Body of pancreas (tissue), 4 donors: ENCODE data around the gene CCDC73. TPM values are rescaled to one million over a fixed set of nuclear protein-coding genes. Genes with fewer than 3 reads are reported as not detected.
"Not testable (repeated sequence)": the region's sequence is repeated elsewhere in the genome, so short reads cannot be mapped to it uniquely, and the experiment has no call there.

ENCODE experiments used
- ATAC-seq: fragments of 150-250 bp; one replicate; pipeline ENCODE4 v1.9.1; 2016
- DNase-seq, 4 donors: peaks; one replicate each; pipeline ENCODE4 v3.0.0-alpha.2; 2019
- H3K27ac ChIP-seq, 4 donors: fragments of 200-600 bp; sonication (generic); 1 replicate in 3 of 4; 2 replicates in 1 of 4; pipeline versions ENCODE4 v1.5.1 to v1.6.1; 2016 to 2019; ENCODE audit warnings: mild to moderate bottlenecking in 1 of 4, mixed read lengths in 1 of 4, moderate library complexity in 1 of 4
- H3K27me3 ChIP-seq, 2 donors: fragments of 200-600 bp; sonication (generic); one replicate each; pipeline ENCODE4 v1.6.0; 2016; ENCODE audit warnings: mild to moderate bottlenecking in 1 of 2
- H3K36me3 ChIP-seq, 2 donors: fragments of 200-600 bp; sonication (generic); replicated peaks in 1 of 2; 2 replicates each; pipeline ENCODE4 v1.5.1; 2016; ENCODE audit warnings: low read depth in 2 of 2; ENCODE audit not compliant: insufficient read depth in 1 of 2
- H3K4me1 ChIP-seq: fragments of 200-600 bp; sonication (generic); one replicate; pipeline ENCODE4 v1.6.0; 2016
- H3K4me3 ChIP-seq, 2 donors: fragments of 200-600 bp; sonication (generic); 1 replicate in 1 of 2; 2 replicates in 1 of 2; pipeline ENCODE4 v1.5.1; 2016 to 2019
- H3K9me3 ChIP-seq, 3 donors: fragments of 200-600 bp; sonication (generic); 1 replicate in 2 of 3; 2 replicates in 1 of 3; pipeline ENCODE4 v1.5.1; 2016
- CTCF ChIP-seq, 7 experiments: fragments of 450-650 bp in 4 of 7; fragments of 200-600 bp in 3 of 7; sonication (generic) in 3 of 7; IDR thresholded peaks; one replicate each; pipeline ENCODE4 v1.5.1; 2016 to 2019; ENCODE audit warnings: antibody characterized with exemption in 7 of 7
- POLR2A ChIP-seq, 3 donors: fragments of 450-650 bp; IDR thresholded peaks; one replicate each; pipeline ENCODE4 v1.6.1; 2016; ENCODE audit warnings: antibody characterized with exemption in 3 of 3, mild to moderate bottlenecking in 2 of 3
- WGBS, 2 donors: methylation state at CpG; one replicate each; pipeline ENCODE4 v1.1.5; 2017; 5-methylcytosine and 5-hydroxymethylcytosine counted together
- intact Hi-C: fragments of 100-400 bp; cut with DNase I; formaldehyde crosslinking; loops from one replicate; pipeline ENCODE4 v1.15.1; 2023
- total RNA-seq, 2 donors: library from RNA; depleted of rRNA; stranded (reverse); fragments of >200 nt; gene quantifications; one replicate each; pipeline ENCODE4 v1.1.0, GENCODE V29; 2016

CCDC73 gene
- total RNA-seq, 2 donors from 2014 or later: 0.26 TPM; not detected in 1

- no peaks in the 10 kb centered on the region for H3K9me3 ChIP-seq
- H3K4me3 ChIP-seq: no peak overlapping the region
- no peaks in the 10 kb centered on the region for H3K4me1 ChIP-seq
- no peak for DNase-seq
- no peaks in the 10 kb centered on the region for H3K36me3 ChIP-seq
- H3K27ac ChIP-seq: no peak overlapping the region
- TF ChIP-seq POLR2A (IDR thresholded peaks at IDR 0.05) (no peak), CTCF (IDR thresholded peaks at IDR 0.05) (no peak)
- ATAC-seq: no peak
- intact Hi-C loops: no loop called here
- H3K27me3 ChIP-seq: no peaks in the 10 kb centered on the region
These were observed 163.6 kb downstream of the CCDC73 start for GRCh38 chr11:32630844-32631243.

- Histone ChIP-seq H3K9me3 (peaks cover 0 to 5% (median 0%) of the 10 kb centered on the region in 3 donors), H3K4me3 (no peak overlapping the region), H3K27me3 (no peaks in the 10 kb centered on the region), H3K27ac (no peak overlapping the region), H3K4me1 (no peaks in the 10 kb centered on the region), H3K36me3 (no peaks in the 10 kb centered on the region)
- no peak for DNase-seq
- intact Hi-C loops: no loop called here
- no peak for ATAC-seq
- WGBS, 2 donors: 61% methylated on average over 4 of the region's 4 CpGs
- TF ChIP-seq POLR2A (IDR thresholded peaks at IDR 0.05) (no peak), CTCF (IDR thresholded peaks at IDR 0.05) (no peak)
These were observed 177.6 kb downstream of the CCDC73 start for GRCh38 chr11:32616903-32617302.

- Histone ChIP-seq H3K27me3 (no peaks in the 10 kb centered on the region), H3K4me1 (no peaks in the 10 kb centered on the region), H3K4me3 (no peak overlapping the region), H3K36me3 (no peaks in the 10 kb centered on the region), H3K9me3 (no peaks in the 10 kb centered on the region), H3K27ac (no peak overlapping the region)
- intact Hi-C loops: no loop called here
- TF ChIP-seq POLR2A (IDR thresholded peaks at IDR 0.05) (no peak), CTCF (IDR thresholded peaks at IDR 0.05) (no peak)
- no peak for DNase-seq
- no peak for ATAC-seq
These were observed 179.0 kb downstream of the CCDC73 start for GRCh38 chr11:32615422-32615821.

- ATAC-seq: no peak
- Histone ChIP-seq H3K4me3 (no peak overlapping the region), H3K4me1 (no peaks in the 10 kb centered on the region), H3K27me3 (no peaks in the 10 kb centered on the region), H3K36me3 (no peaks in the 10 kb centered on the region), H3K9me3 (no peaks in the 10 kb centered on the region), H3K27ac (no peak overlapping the region)
- WGBS, 2 donors: 33 to 42% methylated on average over 4 of the region's 4 CpGs
- TF ChIP-seq CTCF (IDR thresholded peaks at IDR 0.05) (no peak), POLR2A (IDR thresholded peaks at IDR 0.05) (no peak)
- intact Hi-C loops: no loop called here
- no peak for DNase-seq
These were observed 180.8 kb downstream of the CCDC73 start for GRCh38 chr11:32613500-32614151.

- DNase-seq (no peak), ATAC-seq (no peak)
- Histone ChIP-seq H3K4me3 (no peak overlapping the region), H3K27me3 (no peaks in the 10 kb centered on the region), H3K36me3 (no peaks in the 10 kb centered on the region), H3K4me1 (no peaks in the 10 kb centered on the region), H3K27ac (no peak overlapping the region), H3K9me3 (no peaks in the 10 kb centered on the region)
- intact Hi-C loops: no loop called here
- WGBS, 2 donors: 87% methylated on average over 3 of the region's 3 CpGs
- TF ChIP-seq CTCF (IDR thresholded peaks at IDR 0.05): no peak
- no peak for TF ChIP-seq POLR2A (IDR thresholded peaks at IDR 0.05)
These were observed 183.6 kb downstream of the CCDC73 start for GRCh38 chr11:32610797-32611352.

GRCh38 chr11:32608826-32609225, 185.6 kb downstream of the CCDC73 start:
- H3K4me1 ChIP-seq, intact Hi-C loops, H3K36me3 ChIP-seq, H3K27me3 ChIP-seq, H3K27ac ChIP-seq, DNase-seq, H3K9me3 ChIP-seq, H3K4me3 ChIP-seq, ATAC-seq: not testable (repeated sequence)
- WGBS, 2 donors: 98 to 99% methylated on average over 4 of the region's 4 CpGs
